Peyer's patch (tissue), 4 donors: Measurements from ENCODE around the gene TNNI3K.

Source experiments
- POLR2A ChIP-seq, 2 donors: fragments of 450-650 bp; IDR thresholded peaks; one replicate each; pipeline ENCODE4 v1.5.1; 2017; ENCODE audit warnings: antibody characterized with exemption in 2 of 2, mild to moderate bottlenecking in 2 of 2, moderate library complexity in 2 of 2
- TF ChIP-seq, protein P1 (sequence below), 6 experiments: fragments of 450-650 bp in 4 of 6; fragments of 200-600 bp in 2 of 6; sonication (generic) in 1 of 6; IDR thresholded peaks; one replicate each; pipeline ENCODE4 v1.5.1; 2017 to 2019; ENCODE audit warnings: antibody characterized with exemption in 6 of 6, mild to moderate bottlenecking in 3 of 6, moderate library complexity in 1 of 6

- TF ChIP-seq, protein P1, sequence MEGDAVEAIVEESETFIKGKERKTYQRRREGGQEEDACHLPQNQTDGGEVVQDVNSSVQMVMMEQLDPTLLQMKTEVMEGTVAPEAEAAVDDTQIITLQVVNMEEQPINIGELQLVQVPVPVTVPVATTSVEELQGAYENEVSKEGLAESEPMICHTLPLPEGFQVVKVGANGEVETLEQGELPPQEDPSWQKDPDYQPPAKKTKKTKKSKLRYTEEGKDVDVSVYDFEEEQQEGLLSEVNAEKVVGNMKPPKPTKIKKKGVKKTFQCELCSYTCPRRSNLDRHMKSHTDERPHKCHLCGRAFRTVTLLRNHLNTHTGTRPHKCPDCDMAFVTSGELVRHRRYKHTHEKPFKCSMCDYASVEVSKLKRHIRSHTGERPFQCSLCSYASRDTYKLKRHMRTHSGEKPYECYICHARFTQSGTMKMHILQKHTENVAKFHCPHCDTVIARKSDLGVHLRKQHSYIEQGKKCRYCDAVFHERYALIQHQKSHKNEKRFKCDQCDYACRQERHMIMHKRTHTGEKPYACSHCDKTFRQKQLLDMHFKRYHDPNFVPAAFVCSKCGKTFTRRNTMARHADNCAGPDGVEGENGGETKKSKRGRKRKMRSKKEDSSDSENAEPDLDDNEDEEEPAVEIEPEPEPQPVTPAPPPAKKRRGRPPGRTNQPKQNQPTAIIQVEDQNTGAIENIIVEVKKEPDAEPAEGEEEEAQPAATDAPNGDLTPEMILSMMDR (IDR thresholded peaks at IDR 0.05): no peak
- no peak for TF ChIP-seq POLR2A (IDR thresholded peaks at IDR 0.05)
Measured at GRCh38 chr1:74197255-74197654, 37.9 kb upstream of the TNNI3K start.
